Colon (tissue), 2 donors: ENCODE results near the gene USP20.

Experiments
- FAIRE-seq: peaks from 2 replicates; lab custom pipeline; 2012; peaks lifted over from hg19 to GRCh38; lab: Jason Lieb, UNC
- donor health status: control.
- donor health status: control.

The USP20 gene

GRCh38 chr9:129875687-129876395, 40.6 kb downstream of the USP20 start:
- FAIRE-seq: no peak

GRCh38 chr9:129876815-129877214, 41.6 kb downstream of the USP20 start:
- FAIRE-seq: no peak

GRCh38 chr9:129878291-129878690, 43.0 kb downstream of the USP20 start:
- FAIRE-seq: no peak

GRCh38 chr9:129879103-129879699, 43.9 kb downstream of the USP20 start:
- FAIRE-seq: no peak

DNA sequence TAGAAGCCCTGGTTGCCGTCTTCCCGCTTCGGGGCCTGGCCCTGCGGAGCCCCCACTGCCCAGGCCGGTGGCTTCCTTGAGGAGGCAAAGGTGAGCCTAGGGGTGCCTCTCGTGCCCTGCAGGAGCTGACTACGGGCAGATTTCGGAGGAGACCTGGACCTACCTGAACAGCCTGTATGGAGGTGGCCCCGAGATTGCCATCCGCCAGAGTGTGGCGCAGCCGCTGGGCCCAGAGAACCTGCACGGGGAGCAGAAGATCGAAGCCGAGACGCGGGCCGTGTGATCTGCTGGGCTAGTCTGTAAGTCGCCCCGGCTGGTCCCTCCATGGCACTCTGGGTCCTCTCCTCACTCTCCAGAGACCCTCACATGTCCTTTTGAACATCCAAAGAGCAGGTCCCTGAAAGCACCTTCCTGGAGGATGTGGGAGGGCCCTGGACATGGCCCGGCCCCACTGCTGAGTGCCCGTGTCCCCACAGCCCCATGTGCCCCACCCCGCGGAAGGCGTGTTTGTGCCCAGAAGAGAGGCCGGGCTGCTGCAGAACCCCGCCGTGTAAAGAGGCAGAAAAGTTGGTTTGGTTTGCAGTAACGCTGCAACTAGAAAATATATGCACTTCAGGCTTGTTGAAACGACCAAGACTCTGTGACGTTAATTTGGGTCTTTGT, 44.9 kb downstream of the USP20 start:
- FAIRE-seq: no peak

DNA sequence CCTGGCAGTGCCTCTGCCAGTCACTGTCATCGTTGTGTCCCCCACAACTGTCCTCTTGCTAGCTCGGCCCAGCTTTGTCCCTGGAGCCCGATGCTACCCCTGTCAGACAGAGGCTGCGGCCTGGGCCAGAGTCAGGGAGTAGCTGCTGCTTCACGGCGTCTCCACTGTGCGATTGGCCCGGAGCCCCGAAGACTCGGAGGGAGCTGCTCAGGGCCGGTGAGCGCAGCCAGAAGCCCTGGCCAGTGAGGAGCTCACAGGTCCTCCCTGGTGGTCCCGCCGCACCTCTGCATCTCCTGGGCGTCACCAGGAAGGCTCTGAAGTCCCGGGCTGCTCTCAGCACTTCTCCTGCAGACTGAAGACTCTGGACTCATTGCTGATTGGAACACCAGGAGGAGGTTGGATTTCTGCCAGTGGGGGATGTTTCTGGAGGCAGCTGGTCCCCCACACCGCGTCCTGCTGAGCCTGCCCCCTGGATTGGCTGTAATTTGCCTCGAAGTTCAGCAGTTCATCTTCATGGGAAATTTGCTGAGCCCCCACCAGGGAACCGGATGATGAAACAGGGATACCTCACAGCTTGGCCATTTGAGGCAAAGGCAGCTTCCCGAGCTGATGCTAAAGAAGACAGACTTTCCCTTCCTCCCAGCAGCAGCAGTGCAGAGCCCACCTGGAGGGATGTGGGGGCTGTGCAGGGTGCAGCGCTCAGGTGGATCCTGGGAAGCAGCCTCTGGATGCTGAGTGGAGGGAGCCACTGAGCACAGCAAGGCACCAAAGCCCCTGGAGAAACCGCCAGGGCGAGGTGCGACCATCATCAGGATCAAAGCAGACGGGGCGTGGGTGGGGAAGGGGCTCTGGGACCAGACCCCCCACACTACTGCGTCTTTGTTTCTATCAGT, 45.6 kb downstream of the USP20 start:
- FAIRE-seq: no peak

DNA sequence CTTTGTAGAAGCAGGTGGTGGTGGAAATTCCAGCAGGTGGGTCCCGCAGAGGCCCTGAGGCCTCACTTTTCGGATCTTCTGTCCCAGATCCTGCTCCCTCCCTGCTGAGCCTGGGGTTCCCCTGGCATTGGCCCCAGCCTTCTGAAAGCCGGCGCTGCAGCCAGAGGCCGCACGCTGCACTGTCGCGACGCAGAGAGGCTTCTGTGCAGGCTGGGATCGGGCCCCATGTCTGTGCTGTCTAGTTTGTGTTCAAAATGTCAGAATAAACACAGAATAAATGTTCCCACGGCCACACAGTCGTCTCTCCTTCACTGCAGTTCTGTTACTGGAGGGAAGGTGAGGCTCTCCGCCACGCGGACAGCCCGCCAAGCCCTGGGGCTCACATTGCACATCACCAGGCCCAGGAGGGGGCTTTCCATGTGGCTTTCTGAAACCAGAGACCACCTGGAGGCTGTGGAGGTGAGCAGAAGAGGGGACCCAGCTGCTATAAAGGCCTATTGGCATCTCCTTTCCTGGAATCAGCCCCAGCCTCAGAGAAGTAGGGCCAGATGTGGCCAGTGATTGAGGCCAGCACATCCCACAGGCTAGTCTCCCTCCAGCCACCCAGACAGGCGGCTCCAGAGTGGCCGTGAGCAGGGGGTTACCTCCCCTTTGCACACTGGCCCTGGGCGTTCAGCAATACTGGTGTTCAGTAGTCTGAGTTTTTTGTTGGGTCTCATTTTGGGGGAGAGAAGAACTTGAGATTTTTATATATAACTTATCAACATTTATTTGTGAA, 46.5 kb downstream of the USP20 start:
- FAIRE-seq: no peak

DNA sequence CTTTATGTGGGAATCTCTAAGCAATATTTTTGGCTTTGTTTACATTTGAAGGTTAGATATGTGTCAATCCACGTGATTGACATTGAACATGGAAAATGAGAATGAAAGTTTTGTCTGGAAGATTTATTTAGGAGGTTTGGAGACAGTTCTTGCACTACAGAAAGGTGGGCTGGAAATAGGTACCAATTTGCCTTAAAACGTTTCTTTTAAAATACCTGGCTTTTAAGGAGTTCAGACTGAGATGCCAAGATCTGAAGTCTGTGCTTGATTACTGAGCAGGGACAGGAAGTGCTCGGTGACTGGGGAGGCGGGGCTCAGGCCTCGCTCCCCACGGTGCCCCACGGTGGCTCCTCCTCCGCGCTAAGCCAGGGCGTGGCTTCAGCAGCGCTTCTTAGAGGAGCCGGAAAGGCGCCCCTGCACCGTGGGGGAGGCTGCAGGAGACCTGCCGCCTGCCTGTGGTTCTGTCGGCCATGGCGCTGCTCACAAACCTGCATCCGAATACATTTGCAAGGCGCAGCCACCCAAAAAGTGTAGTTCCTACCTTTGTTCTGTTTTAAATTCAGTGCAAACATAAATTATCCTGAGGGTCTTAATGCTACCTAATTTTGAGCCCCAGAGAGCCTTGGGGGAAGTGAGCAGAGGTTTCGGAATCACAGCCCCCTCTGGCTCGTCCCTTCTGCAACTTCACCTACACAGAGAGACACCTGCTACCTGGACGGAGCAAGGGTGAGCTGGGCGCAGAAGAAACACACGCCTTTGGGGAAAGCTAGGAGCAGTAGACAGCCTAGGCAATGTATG, 49.2 kb downstream of the USP20 start:
- no peak for FAIRE-seq

DNA sequence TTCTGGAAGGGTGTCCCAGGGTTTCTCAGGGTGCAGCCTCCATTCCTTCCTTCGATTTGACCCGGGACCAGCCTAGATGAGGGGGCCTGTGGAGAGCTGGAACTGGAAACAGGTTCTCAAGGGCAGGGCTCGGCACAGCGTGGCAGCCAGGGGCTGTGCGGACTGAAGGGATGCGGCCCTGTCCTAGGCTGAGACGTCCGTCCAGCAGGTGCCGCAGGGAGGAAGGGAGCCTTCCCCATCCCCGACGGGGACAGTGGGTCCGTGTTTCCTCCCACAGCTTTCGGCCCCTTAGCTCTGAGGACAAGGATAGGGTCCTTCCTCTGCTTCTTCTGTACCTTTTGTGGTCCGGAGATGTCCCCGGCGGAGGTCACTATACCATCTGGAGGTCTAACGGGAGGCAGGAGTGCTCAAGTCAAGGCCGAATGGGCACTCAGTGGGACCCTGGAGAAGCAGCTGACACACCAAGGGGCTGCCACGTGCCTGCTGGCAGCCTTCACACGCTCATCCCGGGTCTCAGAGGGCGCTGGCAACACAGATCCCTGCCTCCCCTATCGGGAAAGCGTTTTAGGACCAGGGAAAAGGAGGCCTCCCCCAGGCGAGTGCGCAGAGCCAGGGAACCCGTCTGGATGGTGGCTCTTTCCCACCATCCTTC, 49.9 kb downstream of the USP20 start:
- FAIRE-seq: no peak

- FAIRE-seq: no peak
Measured at GRCh38 chr9:129885670-129886106, 50.4 kb downstream of the USP20 start.

- no peak for FAIRE-seq
Measured at GRCh38 chr9:129886226-129887174, 51.2 kb downstream of the USP20 start.

DNA sequence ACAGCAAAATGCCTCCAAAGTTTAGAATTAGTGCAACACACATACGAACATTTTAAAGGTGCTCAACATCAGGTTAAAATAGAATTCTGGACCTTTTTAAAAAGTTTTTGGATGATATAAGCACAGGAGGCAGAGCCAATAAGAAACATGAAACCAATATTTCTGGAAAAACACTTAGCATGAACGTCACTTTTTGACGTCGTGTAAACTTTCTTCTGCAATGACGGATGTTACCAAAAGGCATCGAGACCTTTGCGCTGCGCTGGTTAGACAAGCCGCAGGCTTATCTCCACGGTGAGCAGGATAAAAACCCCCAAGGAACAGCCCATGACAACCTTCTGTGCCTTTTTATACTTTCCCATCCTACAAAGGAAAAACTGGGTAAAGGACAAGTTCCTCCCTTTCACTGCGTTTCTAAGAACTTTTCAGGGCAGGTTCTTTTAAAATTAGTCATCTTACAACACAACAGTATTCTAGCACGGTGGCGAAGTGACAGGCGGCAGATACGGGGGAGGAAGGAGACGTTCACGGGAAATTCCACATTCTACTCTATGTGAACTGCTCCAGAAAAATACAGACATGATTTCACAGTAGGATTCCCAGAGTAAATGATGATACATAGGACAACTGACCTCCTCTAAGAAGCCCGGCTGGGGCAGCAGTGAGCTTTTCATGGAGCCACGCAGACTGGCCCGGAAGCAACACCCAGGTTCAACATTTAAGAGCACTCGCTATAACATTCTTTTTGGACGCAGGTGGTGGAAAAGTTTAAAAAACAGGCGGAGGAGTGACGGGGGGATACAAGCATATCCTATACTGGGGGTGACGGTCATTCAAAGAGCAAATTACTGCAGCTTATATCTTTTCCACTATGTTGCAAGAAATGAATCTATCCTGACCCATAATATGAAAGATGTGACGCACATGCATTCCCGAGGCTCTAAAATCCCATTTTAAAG, 52.4 kb downstream of the USP20 start:
- FAIRE-seq: no peak

DNA sequence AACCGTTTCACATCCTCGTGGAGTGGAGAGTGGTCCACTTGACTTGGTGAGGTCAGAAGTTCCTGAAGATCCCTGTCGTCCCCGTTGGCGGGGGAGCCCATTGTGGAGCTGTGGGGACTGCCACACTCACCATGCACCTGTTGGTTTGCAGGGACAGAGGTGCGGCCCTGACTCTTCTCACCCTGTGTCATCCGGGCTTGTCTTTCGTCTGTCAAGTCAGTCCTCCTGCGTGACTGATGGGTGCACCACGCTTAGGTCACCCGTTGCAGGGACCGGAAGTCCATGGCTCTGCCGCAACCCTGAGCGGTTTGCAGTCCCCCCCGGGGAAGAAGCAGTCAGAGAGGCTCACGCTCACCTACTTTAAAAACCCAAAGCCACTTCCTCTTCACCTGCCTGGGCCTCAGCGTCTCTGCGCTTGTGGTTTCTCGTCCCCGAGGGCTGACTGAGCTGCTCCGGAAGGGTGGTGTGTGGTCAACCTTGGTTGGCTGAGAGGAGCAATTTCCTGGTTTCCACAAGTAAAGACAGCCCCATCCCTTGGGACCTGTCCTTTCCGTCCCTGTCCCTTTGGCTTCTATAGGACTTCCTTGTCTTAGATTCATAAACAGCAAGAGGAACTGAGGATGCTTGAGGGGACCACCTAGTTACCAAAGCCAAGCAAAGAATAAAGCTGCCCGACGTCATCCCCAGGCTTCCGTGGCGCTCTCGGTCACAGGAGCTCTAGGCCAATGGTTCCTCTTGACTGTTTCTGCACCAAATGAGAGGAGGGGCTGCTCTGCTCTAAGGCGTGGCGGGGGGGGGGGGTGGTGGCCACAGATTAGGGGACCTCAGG, 53.2 kb downstream of the USP20 start:
- FAIRE-seq: no peak

DNA sequence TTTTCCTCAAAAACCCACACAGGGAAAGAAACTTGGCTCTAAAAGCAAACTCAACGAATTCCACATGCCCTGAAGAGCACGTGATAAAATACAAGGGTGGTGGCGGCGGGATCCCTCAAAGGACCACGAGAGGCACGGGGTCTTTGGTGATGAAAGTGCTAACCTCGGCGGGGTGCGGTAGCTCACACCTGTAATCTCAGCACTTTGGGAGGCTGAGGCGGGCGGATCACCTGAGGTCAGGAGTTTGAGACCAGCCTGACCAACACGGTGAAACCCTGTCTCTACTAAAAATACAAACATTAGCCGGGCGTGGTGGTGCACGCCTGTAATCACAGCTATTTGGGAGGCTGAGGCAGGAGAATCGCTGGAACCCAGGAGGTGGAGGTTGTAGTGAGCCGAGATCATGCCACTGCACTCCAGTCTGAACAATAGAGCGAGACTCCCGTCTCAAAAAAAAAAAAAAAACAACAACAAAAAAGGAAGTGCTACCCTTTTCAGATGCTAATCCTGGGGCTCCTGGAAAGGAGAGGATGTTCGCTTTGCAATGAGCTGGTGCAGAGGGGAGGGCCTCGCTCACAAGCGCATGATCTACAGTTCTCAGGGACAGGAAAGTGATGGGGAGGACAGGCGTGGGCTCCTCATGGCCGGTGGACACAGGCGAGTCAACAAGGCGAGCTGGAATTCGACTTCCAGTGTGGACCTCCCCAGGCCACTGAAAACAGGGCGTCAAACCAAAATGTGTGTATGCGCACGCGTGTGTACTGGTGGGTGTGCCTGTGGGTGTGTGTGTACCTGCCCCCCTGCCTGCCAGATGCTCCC, 54.1 kb downstream of the USP20 start:
- no peak for FAIRE-seq

GRCh38 chr9:129889941-129890717, 54.9 kb downstream of the USP20 start:
- FAIRE-seq: no peak
